Chondrocyte (in vitro differentiated cells): ENCODE results near the gene STRAP. TPM values are rescaled to one million over a fixed set of nuclear protein-coding genes. Genes with fewer than 3 reads are reported as not detected.

Experiments used
- DNase-seq: peaks from one replicate; pipeline ENCODE4 v3.0.0; 2021; ENCODE audit warnings: mixed read lengths, low spot score
- H3K27ac Mint-ChIP-seq: one replicate; pipeline ENCODE4 v1.8.0; 2021; ENCODE audit warnings: mild to moderate bottlenecking, moderate library complexity, mixed read lengths; ENCODE audit not compliant: unreplicated experiment
- H3K27me3 Mint-ChIP-seq: 2 replicates; pipeline ENCODE4 v1.8.0; 2021; ENCODE audit warnings: low read depth, mixed read lengths
- H3K36me3 Mint-ChIP-seq: 2 replicates; pipeline ENCODE4 v1.8.0; 2021; ENCODE audit warnings: low read depth, mixed read lengths
- H3K4me1 Mint-ChIP-seq: 2 replicates; pipeline ENCODE4 v1.8.0; 2021; ENCODE audit warnings: low read depth, mild to moderate bottlenecking, mixed read lengths
- H3K4me3 Mint-ChIP-seq: one replicate; pipeline ENCODE4 v1.8.0; 2021; ENCODE audit warnings: mild to moderate bottlenecking, moderate library complexity, mixed read lengths; ENCODE audit not compliant: unreplicated experiment
- H3K9me3 Mint-ChIP-seq: 2 replicates; pipeline ENCODE4 v1.8.0; 2021; ENCODE audit warnings: low read depth, mixed read lengths
- total RNA-seq: library from RNA; stranded (reverse); gene quantifications from 3 replicates; pipeline ENCODE4 v1.2.1, GENCODE V29; 2021
- TF ChIP-seq, protein P1 (sequence below): fragments of 200-600 bp; sonication (generic); IDR thresholded peaks from 2 replicates; pipeline ENCODE4 v1.5.0; 2021; ENCODE audit warnings: antibody characterized with exemption, mild to moderate bottlenecking, moderate library complexity

Gene STRAP
- total RNA-seq, 1 donor from 2014 or later, result 153 TPM

GRCh38 chr12:15856097-15856982 lies 25.8 kb upstream of the STRAP start:
- peaks cover 46% of the 10 kb centered on the region for H3K4me1 Mint-ChIP-seq
- H3K27ac Mint-ChIP-seq, result peak overlapping the region; percentile 86

DNA sequence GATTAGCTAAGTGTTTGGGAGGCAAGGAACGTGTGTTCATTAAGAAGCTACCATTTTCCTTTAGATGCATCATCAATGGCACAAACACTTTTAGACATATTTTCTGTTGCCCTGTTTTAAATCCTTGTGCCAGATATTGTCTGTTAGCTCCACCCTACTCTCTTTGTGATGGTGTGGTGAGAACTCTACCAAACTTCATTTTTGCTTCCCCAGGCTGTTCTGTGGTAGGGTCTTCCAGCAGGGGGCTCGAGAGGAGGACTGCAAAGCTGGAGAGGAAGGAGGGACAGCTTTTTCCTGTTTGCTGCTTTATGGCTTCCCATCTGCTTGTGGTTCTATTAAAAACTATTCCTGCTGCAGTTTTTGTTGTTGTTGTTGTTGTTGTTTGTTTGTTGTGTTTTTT lies 23.8 kb upstream of the STRAP start:
- no peak overlapping the region for H3K27ac Mint-ChIP-seq
- H3K27me3 Mint-ChIP-seq, result no peaks in the 10 kb centered on the region
- H3K9me3 Mint-ChIP-seq, result no peaks in the 10 kb centered on the region
- H3K4me1 Mint-ChIP-seq, result peaks cover 44% of the 10 kb centered on the region
- no peak for DNase-seq
- no peak overlapping the region for H3K4me3 Mint-ChIP-seq
- TF ChIP-seq, protein P1, sequence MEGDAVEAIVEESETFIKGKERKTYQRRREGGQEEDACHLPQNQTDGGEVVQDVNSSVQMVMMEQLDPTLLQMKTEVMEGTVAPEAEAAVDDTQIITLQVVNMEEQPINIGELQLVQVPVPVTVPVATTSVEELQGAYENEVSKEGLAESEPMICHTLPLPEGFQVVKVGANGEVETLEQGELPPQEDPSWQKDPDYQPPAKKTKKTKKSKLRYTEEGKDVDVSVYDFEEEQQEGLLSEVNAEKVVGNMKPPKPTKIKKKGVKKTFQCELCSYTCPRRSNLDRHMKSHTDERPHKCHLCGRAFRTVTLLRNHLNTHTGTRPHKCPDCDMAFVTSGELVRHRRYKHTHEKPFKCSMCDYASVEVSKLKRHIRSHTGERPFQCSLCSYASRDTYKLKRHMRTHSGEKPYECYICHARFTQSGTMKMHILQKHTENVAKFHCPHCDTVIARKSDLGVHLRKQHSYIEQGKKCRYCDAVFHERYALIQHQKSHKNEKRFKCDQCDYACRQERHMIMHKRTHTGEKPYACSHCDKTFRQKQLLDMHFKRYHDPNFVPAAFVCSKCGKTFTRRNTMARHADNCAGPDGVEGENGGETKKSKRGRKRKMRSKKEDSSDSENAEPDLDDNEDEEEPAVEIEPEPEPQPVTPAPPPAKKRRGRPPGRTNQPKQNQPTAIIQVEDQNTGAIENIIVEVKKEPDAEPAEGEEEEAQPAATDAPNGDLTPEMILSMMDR, result peak; percentile 18
- no peaks in the 10 kb centered on the region for H3K36me3 Mint-ChIP-seq

More at GRCh38 chr12:15856097-15856982, 25.8 kb upstream of the STRAP start:
- no peaks in the 10 kb centered on the region for H3K36me3 Mint-ChIP-seq
- TF ChIP-seq, protein P1, result peak; percentile 99
- no peaks in the 10 kb centered on the region for H3K27me3 Mint-ChIP-seq
- H3K9me3 Mint-ChIP-seq, result no peaks in the 10 kb centered on the region
- H3K4me3 Mint-ChIP-seq, result no peak overlapping the region
- DNase-seq, result no peak

DNA sequence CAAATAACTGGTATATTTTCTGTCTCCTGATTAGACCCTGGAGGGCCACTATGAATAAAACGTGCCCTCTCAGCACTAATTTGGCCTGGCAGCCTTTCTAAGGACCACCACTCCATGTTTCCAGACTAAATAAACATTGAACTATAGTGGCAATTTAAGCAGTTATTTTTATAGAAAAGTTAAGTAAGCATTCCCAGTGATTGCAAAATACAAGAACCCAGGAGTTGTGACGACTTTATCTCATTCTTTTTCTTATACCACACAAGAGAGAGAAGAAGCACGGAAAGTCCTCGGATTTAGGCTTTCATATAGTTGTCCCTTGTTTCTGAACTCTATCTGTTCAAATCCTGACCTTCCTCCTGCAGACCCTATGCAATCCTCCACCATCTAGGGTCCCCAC lies 23.1 kb upstream of the STRAP start:
- H3K27me3 Mint-ChIP-seq, result no peaks in the 10 kb centered on the region
- H3K9me3 Mint-ChIP-seq, result no peaks in the 10 kb centered on the region
- no peak overlapping the region for H3K4me3 Mint-ChIP-seq
- TF ChIP-seq, protein P1, result no peak
- no peak overlapping the region for H3K27ac Mint-ChIP-seq
- H3K36me3 Mint-ChIP-seq, result no peaks in the 10 kb centered on the region
- peaks cover 41% of the 10 kb centered on the region for H3K4me1 Mint-ChIP-seq
- DNase-seq, result no peak

- Mint-ChIP-seq H3K27ac (no peak overlapping the region), H3K4me1 (peaks cover 21% of the 10 kb centered on the region), H3K36me3 (no peaks in the 10 kb centered on the region), H3K27me3 (no peaks in the 10 kb centered on the region), H3K4me3 (no peak overlapping the region), H3K9me3 (no peaks in the 10 kb centered on the region)
- TF ChIP-seq, protein P1, result no peak
- no peak for DNase-seq
Measured at GRCh38 chr12:15861404-15861803, 20.8 kb upstream of the STRAP start.

GRCh38 chr12:15862840-15863239 lies 19.3 kb upstream of the STRAP start:
- Mint-ChIP-seq H3K27ac (no peak overlapping the region), H3K4me3 (no peak overlapping the region), H3K36me3 (no peaks in the 10 kb centered on the region), H3K4me1 (peaks cover 16% of the 10 kb centered on the region), H3K9me3 (no peaks in the 10 kb centered on the region), H3K27me3 (no peaks in the 10 kb centered on the region)
- no peak for DNase-seq
- TF ChIP-seq, protein P1, result no peak
